Right cardiac atrium (tissue), 5 donors: ENCODE data around the gene STXBP4. TPM values are rescaled to one million over a fixed set of nuclear protein-coding genes. Genes with fewer than 3 reads are reported as not detected.
A peak's percentile ranks its signal among the peaks of the same experiment; 100 is the strongest.

Experiments
- ATAC-seq, 2 donors: fragments of 200-7000 bp; cut with Tn5 transposase; one replicate each; pipeline versions ENCODE4 v1.8.0 to v1.9.1; 2020; ENCODE audit warnings: moderate library complexity in 2 of 2, mild to moderate bottlenecking in 1 of 2
- DNase-seq, 3 donors: peaks; one replicate each; pipeline ENCODE4 v3.0.0-alpha.2; 2020
- H3K27ac ChIP-seq: one replicate; pipeline ENCODE4 v1.5.1; 2013; ENCODE audit warnings: mild to moderate bottlenecking, low read length, control low read depth, moderate library complexity
- H3K27me3 ChIP-seq: one replicate; pipeline ENCODE4 v1.6.1; 2013; ENCODE audit not compliant: control insufficient read depth, insufficient read depth
- H3K4me1 ChIP-seq: one replicate; pipeline ENCODE4 v1.6.1; 2013; ENCODE audit warnings: low read length; ENCODE audit not compliant: control insufficient read depth, insufficient read depth
- H3K4me3 ChIP-seq: one replicate; pipeline ENCODE4 v1.5.1; 2013; ENCODE audit warnings: low read length, control low read depth
- H3K9me3 ChIP-seq: one replicate; pipeline ENCODE4 v1.6.1; 2013; ENCODE audit warnings: low read length; ENCODE audit not compliant: control insufficient read depth
- WGBS: extraction: QIAGEN DNeasy Blood & Tissue Kit; methylation state at CpG from one replicate; pipeline ENCODE4 v1.1.7; 2013; 5-methylcytosine and 5-hydroxymethylcytosine counted together
- intact Hi-C, 4 donors: fragments of 100-400 bp; cut with DNase I; formaldehyde crosslinking; loops; one replicate each; pipeline versions ENCODE4 v1.11.0 to v1.14.0; 2022 to 2023
- polyA plus RNA-seq: library from polyadenylated mRNA; stranded (reverse); fragments of 200-250 nt; gene quantifications from one replicate; pipeline ENCODE4 v1.2.3, GENCODE V29; 2013
- total RNA-seq, 4 donors: library from RNA; stranded (reverse); fragmentation: NEBNext Ultra II Directional; extraction: Animal tissue kit (Norgen Biotek cat#: 25700); gene quantifications; one replicate each; pipeline ENCODE4 v1.2.1, GENCODE V29; 2021
- donor health status: healthy with polysubstance abuse.
- donor health status: DM: no; HTN: yes; CAD: no.
- donor health status: DM: no; HTN: no; CAD: no.
- donor health status: DM: no; HTN: yes; CAD: no; lungs with severe emphysema.
- donor health status: DM: yes; HTN: yes; CAD: no.

The STXBP4 gene
- total and polyA plus RNA-seq, 5 donors, result 2.6 to 10.8 (median 9.4) TPM

DNA sequence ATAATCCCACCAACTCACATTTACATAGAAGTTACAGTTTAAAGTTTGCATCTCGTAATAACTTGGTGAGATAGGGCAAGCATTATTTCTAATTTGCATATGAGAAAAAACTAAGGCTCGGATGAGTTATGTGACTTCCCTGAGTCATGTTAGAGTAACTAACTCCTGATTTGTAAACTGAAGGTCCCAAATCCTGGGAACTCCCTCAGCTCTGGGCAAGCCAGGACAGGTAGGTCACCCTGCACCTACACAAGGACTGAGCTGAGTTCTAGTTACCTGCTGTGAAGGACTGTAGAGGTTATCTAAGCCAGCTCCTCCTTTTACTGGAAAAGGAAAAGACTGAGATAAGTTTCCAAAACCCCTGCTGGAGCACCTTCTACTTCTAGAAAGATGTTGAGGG is 204.0 kb downstream of the STXBP4 start:
- H3K9me3 ChIP-seq, result no peaks in the 10 kb centered on the region
- no peak for DNase-seq
- intact Hi-C loops, result no loop called here
- no peak for ATAC-seq
- H3K4me1 ChIP-seq, result no peaks in the 10 kb centered on the region
- 93% methylated on average over 2 of the region's 2 CpGs for WGBS
- no peak overlapping the region for H3K4me3 ChIP-seq
- H3K27ac ChIP-seq, result no peak overlapping the region
- H3K27me3 ChIP-seq, result no peaks in the 10 kb centered on the region

DNA sequence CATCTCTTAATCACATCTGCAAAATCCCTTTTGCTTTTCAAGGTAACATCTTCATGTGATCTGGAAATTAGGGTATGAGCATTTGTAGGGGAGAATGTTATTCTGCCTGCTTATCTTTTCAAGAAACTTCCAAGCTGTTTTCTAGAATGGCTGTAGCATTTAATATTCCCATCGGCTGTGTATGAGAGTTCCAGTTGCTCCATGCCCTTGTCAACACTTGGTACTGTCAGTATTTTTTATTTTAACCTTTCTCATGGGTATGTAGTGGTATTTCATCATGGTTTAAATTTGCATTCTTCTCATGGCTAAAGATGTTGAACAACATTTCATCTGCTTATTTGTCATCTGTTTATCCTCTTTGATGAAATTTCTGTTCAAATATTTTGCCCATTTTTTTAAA is 205.6 kb downstream of the STXBP4 start:
- Histone ChIP-seq H3K27me3 (no peaks in the 10 kb centered on the region), H3K9me3 (no peaks in the 10 kb centered on the region), H3K4me3 (no peak overlapping the region), H3K4me1 (no peaks in the 10 kb centered on the region), H3K27ac (no peak overlapping the region)
- no peak for ATAC-seq
- intact Hi-C loops, result no loop called here
- WGBS, result 92% methylated on average over 1 of the region's 1 CpG
- no peak for DNase-seq

DNA sequence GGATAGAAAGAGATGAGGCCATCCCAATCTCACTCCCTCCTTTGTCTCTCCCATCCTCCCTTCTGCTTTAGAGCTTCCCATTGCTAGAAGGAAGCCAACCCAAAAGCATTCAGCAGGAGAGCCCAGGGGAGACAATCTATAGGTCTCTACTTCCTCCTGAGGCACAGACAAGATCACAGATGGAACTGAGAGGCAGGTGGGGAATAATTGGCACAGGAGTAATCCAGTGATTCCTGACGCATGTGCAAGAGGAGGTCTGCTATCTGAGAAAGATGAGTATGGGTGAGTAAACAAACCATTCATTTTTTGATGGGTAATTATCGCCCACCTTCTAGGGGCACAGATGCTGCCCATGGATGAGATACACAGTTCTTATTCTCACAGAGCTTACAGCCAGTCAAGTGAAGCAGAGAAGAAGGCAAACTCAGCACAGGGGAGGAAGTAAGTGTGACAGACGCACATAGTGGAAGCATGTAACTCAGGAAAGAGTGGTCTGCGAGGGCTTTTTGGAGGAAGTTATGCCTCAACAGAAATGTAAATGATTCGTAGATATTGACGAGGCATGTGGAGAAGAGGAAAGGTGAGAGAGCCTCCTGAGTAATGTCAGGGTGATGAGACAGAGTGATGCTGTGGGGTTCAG is 207.3 kb downstream of the STXBP4 start:
- H3K4me3 ChIP-seq, result no peak overlapping the region
- DNase-seq (no peak), ATAC-seq (no peak)
- no peaks in the 10 kb centered on the region for H3K9me3 ChIP-seq
- 81% methylated on average over 6 of the region's 6 CpGs for WGBS
- no peak overlapping the region for H3K27ac ChIP-seq
- intact Hi-C loops, result no loop called here
- H3K4me1 ChIP-seq, result no peaks in the 10 kb centered on the region
- no peaks in the 10 kb centered on the region for H3K27me3 ChIP-seq

DNA sequence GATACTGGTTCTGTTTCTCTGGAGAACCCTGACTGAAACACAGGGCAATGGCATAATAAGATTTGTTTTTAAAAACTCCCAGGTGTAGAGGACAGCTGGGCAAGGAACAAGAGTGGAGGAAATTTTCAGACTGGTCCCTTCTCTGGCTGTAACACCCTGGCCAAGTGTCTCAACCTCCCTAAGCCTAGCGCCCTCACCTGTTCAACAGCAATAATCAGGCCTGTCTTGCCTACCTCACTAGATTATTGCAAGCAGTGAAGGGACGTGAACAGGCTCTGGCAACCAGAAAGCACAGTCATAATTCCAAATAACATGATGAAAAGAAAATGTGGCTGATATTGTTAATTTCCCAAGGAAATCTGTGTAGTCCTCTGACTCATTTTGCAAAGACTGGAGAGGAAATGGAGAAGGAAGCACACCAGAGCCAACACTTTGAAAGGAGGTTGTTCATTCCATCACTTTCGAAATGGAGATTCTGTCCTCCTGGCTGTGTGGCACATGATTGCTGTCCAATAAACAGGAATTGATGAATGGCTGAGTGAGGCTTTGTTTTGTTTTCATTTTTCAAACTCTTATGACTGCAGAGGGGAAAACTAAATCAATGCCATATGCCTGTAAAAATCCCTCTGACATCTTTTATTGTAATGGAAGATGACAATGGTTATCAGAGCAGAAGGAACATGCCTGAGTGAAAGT is 208.7 kb downstream of the STXBP4 start:
- no peaks in the 10 kb centered on the region for H3K4me1 ChIP-seq
- intact Hi-C loops, result no loop called here
- no peak for DNase-seq
- no peak overlapping the region for H3K4me3 ChIP-seq
- H3K27me3 ChIP-seq, result no peaks in the 10 kb centered on the region
- H3K27ac ChIP-seq, result no peak overlapping the region
- no peak for ATAC-seq
- 53% methylated on average over 3 of the region's 3 CpGs for WGBS
- no peaks in the 10 kb centered on the region for H3K9me3 ChIP-seq

DNA sequence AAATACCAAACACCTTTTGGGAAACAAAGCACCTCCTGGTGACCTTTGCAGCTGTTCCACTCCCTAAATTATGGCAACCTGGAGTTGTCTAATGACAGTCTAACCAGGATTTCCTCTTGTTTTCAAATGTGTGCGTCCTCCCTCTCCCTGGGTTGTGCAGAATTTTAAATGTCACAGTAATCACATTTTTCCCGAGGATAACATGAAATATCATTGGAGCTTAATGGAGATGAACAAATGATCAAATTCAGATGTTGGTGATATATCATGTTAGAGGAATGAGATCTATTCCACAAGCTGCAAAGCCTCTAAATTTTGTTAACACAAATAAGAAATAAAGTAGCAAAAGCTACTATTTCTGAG is 209.3 kb downstream of the STXBP4 start:
- DNase-seq, result no peak
- no peaks in the 10 kb centered on the region for H3K4me1 ChIP-seq
- H3K27ac ChIP-seq, result no peak overlapping the region
- intact Hi-C loops, result no loop called here
- WGBS, result 74% methylated on average over 2 of the region's 2 CpGs
- H3K27me3 ChIP-seq, result no peaks in the 10 kb centered on the region
- no peaks in the 10 kb centered on the region for H3K9me3 ChIP-seq
- H3K4me3 ChIP-seq, result no peak overlapping the region
- ATAC-seq, result no peak

DNA sequence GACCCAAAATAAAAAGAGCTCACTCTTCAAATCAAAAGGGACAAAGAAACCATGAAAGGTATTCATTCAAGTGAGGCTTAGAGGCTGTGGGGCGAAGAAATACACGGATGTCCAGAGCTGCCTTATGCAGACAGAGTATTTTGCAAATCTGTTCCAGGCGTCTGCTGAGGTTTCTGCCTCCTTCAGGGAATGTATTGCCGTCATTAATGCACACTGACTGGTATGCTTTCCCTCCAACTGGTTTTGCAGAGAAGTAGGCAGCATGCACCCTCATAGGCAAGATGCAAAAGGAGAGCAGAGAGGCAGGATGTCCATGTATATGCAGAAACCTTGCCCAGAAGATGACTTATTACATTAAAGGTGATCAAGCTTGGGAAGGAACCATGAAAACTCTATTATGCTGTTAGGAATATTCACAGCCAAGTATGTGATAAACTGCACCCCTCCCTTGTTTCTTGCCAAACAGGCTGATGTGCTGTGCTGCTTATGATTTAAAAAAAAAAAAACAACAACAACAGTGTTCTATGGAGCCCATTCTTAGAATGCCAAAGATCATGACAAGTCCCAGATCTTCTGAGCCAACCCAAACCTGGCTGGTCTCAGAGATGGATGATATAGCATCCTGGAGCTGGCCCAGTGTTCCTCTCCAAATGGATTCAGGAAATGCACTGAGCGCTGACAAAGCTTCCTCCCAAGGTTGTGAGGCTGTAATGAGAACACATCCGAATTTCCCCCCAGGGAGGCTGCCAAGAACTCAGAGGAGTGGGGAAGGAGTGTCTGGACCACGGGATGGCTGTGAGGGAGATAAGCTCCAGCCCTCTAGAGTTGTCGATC is 218.6 kb downstream of the STXBP4 start:
- no peak overlapping the region for H3K27ac ChIP-seq
- WGBS, result 46% methylated on average over 8 of the region's 8 CpGs
- peak in 1 of 2 donors; percentile 11 for ATAC-seq
- no peak overlapping the region for H3K4me3 ChIP-seq
- intact Hi-C loops, result no loop called here
- no peaks in the 10 kb centered on the region for H3K27me3 ChIP-seq
- no peaks in the 10 kb centered on the region for H3K4me1 ChIP-seq
- DNase-seq, result peak in 2 of 3 donors; percentile 36 to 38
- no peaks in the 10 kb centered on the region for H3K9me3 ChIP-seq

DNA sequence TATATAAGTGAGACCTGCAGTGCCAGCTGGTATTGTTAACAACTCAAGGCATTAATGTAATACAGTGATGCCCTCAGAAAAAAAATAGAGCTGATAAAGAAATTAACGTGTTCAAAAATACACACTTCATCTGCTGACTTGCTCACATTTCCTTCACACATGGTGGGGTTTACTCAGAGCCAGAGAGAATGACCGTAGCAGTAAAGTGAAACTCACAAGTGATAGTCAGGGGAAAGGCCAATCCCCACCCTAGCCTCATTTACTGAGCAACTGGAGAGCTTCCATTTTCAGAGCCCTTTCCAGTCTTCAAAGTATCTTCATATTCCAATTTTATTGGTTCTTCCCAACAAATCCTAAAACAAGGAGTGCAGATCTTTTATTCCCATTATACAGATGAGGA is 222.2 kb downstream of the STXBP4 start:
- intact Hi-C loops, result no loop called here
- H3K27me3 ChIP-seq, result peaks cover 3% of the 10 kb centered on the region
- DNase-seq (no peak), ATAC-seq (no peak)
- H3K9me3 ChIP-seq, result no peaks in the 10 kb centered on the region
- H3K27ac ChIP-seq, result no peak overlapping the region
- H3K4me3 ChIP-seq, result no peak overlapping the region
- no peaks in the 10 kb centered on the region for H3K4me1 ChIP-seq
- WGBS, result 59% methylated on average over 2 of the region's 2 CpGs

DNA sequence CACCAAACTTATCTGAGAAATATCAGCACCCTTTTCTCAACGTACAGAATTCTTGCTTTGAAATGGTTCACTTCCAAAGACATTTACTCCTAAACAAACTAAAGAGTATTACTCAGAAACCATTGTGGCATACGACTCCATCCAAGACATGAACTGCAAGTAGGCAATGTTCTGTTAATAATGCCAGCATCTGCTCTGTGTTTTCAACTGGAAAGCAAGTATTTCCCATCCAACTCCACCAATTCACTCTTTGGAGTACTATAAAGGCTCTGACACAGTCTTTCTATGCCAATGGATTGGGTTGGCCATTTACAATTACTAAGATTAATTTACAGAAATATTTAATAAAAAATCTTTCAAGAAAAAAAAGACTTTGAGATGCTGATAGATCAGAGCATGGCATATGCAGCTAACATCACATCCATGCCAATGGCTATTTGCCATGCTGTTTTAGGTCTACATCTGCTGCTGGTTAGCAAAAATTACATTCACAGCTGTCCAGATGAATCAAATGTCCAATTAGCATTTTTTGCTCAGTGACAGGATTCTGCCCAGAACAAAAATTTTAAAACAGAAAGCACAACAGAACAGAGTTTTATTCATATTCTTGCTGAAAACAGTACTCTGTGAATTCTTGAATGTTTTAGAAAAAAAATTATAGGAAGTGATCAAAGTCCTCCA is 230.3 kb downstream of the STXBP4 start:
- Histone ChIP-seq H3K27ac (no peak overlapping the region), H3K4me1 (no peaks in the 10 kb centered on the region), H3K9me3 (no peaks in the 10 kb centered on the region), H3K4me3 (no peak overlapping the region), H3K27me3 (peaks cover 3% of the 10 kb centered on the region)
- ATAC-seq (no peak), DNase-seq (no peak)
- WGBS, result 79% methylated on average over 2 of the region's 2 CpGs
- intact Hi-C loops, result no loop called here

DNA sequence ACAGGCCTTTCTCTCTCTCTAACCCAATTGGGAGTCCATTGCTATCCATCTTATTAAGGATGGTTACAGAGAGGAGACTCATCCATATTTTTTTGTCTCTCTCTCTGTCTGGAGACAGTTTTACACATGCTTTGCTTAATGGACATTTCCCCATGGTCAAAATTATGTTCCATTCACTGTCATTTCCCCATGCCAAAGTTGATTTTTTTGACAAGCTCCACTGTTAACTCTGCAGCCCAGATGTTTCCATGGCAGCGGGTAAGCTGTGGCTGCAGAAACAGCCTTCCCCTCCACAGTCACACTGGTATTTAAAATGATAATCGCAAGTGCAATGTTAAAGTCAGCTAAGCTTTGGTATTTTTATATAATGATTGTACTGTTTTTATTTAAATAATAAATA is 232.3 kb downstream of the STXBP4 start:
- 64% methylated on average over 2 of the region's 2 CpGs for WGBS

DNA sequence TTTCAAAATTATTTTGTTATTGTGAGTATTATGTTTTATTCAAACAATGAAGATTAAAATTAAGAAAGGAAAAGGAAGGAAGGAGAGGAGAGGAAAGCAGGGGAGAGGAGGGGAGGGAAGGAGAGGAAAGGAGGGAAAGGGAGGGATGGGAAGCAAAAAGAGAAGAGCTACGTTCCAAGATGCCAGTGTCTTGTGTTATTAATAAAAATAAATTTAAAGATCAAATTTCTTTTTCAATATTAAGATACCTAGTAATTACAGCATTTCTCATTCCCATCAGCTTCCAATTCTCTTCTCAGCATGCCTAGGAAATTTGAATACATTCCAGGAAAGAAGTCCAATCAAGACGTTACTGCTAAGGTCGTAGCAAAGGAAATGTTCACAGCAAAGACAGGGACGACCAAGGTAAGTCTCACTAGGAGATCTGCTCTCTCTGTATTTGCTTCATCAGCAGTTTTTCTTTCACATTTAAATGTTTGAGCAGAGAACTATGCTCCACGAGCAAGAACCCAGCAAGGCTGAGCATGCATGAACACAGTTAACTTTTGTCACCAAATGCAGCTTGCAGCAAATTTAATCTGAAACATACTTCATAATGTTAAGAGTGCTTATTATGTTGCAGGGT is 232.9 kb downstream of the STXBP4 start:
- DNase-seq (no peak), ATAC-seq (no peak)
- intact Hi-C loops, result no loop called here
- H3K27me3 ChIP-seq, result no peaks in the 10 kb centered on the region
- 12% methylated on average over 5 of the region's 5 CpGs for WGBS
- no peaks in the 10 kb centered on the region for H3K9me3 ChIP-seq
- H3K4me3 ChIP-seq, result no peak overlapping the region
- no peak overlapping the region for H3K27ac ChIP-seq
- no peaks in the 10 kb centered on the region for H3K4me1 ChIP-seq

More for the DNA sequence above, 232.3 kb downstream of the STXBP4 start:
- Histone ChIP-seq H3K27me3 (no peaks in the 10 kb centered on the region), H3K4me1 (no peaks in the 10 kb centered on the region), H3K4me3 (no peak overlapping the region), H3K27ac (no peak overlapping the region), H3K9me3 (no peaks in the 10 kb centered on the region)
- ATAC-seq (no peak), DNase-seq (no peak)
- intact Hi-C loops, result no loop called here
